ENCODE measurements around the gene ZFC3H1. TPM values are rescaled to one million over a fixed set of nuclear protein-coding genes. Genes with fewer than 3 reads are reported as not detected.

Gene ZFC3H1
- total RNA-seq, 3 donors from 2014 or later = 79.2 to 92.9 (median 88.5) TPM

GRCh38 chr12:71671311-71671710 lies 7.7 kb upstream of the ZFC3H1 start:
- H3K4me3 ChIP-seq = no peak overlapping the region
- DNase-seq (ENCODE audit: low spot score in 2 of 2) = no peak
- no peaks in the 10 kb centered on the region for H3K4me1 ChIP-seq
- TF ChIP-seq CTCF (IDR thresholded peaks at IDR 0.05) (no peak), POLR2AphosphoS5 (IDR thresholded peaks at IDR 0.05) (no peak), POLR2A (IDR thresholded peaks at IDR 0.05) (no peak)
- no peaks in the 10 kb centered on the region for H3K36me3 ChIP-seq
- intact Hi-C loops (cut with DNase I; ENCODE audit: low total_unique reads) = loop anchor here (2.0 kb wide), 1 partner anchor 77 kb away; no protein-coding TSS in a partner anchor
- H3K27me3 ChIP-seq = no peaks in the 10 kb centered on the region
- no peaks in the 10 kb centered on the region for H3K9me3 ChIP-seq
- H3K27ac ChIP-seq = no peak overlapping the region

GRCh38 chr12:71666259-71666658 lies 2.6 kb upstream of the ZFC3H1 start:
- Histone ChIP-seq H3K4me1 (peaks cover 0 to 10% of the 10 kb centered on the region in 2 donors), H3K4me3 (no peak overlapping the region), H3K27me3 (no peaks in the 10 kb centered on the region), H3K27ac (no peak overlapping the region), H3K9me3 (no peaks in the 10 kb centered on the region), H3K36me3 (no peaks in the 10 kb centered on the region)
- intact Hi-C loops (cut with DNase I; ENCODE audit: low total_unique reads) = no loop called here
- TF ChIP-seq CTCF (IDR thresholded peaks at IDR 0.05) = no peak
- no peak for TF ChIP-seq POLR2A (IDR thresholded peaks at IDR 0.05)
- no peak for TF ChIP-seq POLR2AphosphoS5 (IDR thresholded peaks at IDR 0.05)
- no peak for DNase-seq (ENCODE audit: low spot score in 2 of 2)

GRCh38 chr12:71665090-71665463 lies 1.4 kb upstream of the ZFC3H1 start:
- DNase-seq (ENCODE audit: low spot score in 2 of 2) = no peak
- H3K36me3 ChIP-seq = no peaks in the 10 kb centered on the region
- peak overlapping the region; percentile 96 to 97 for H3K27ac ChIP-seq
- peaks cover 0 to 10% of the 10 kb centered on the region in 2 donors for H3K4me1 ChIP-seq
- H3K27me3 ChIP-seq = no peaks in the 10 kb centered on the region
- intact Hi-C loops (cut with DNase I; ENCODE audit: low total_unique reads) = no loop called here
- H3K4me3 ChIP-seq = peak overlapping the region; percentile 82 to 91 (median 82)
- TF ChIP-seq CTCF (IDR thresholded peaks at IDR 0.05) (no peak), POLR2A (IDR thresholded peaks at IDR 0.05) (no peak), POLR2AphosphoS5 (IDR thresholded peaks at IDR 0.05) (no peak)
- H3K9me3 ChIP-seq = no peaks in the 10 kb centered on the region

- Histone ChIP-seq H3K4me3 (peak overlapping the region; percentile 82 to 91 (median 82)), H3K36me3 (no peaks in the 10 kb centered on the region), H3K4me1 (peaks cover 0 to 10% of the 10 kb centered on the region in 2 donors), H3K27me3 (no peaks in the 10 kb centered on the region), H3K27ac (peak overlapping the region; percentile 96 to 97), H3K9me3 (no peaks in the 10 kb centered on the region)
- intact Hi-C loops (cut with DNase I; ENCODE audit: low total_unique reads) = no loop called here
- DNase-seq (ENCODE audit: low spot score in 2 of 2) = no peak
- no peak for TF ChIP-seq CTCF (IDR thresholded peaks at IDR 0.05)
- TF ChIP-seq POLR2AphosphoS5 (IDR thresholded peaks at IDR 0.05) = peak in 1 of 3 donors; percentile 64
Measured at GRCh38 chr12:71664411-71665089, 902 bp upstream of the ZFC3H1 start.

- peak overlapping the region; percentile 82 to 91 (median 82) for H3K4me3 ChIP-seq
- peak; percentile 45 to 63 for DNase-seq (ENCODE audit: low spot score in 2 of 2)
- intact Hi-C loops (cut with DNase I; ENCODE audit: low total_unique reads) = no loop called here
- no peaks in the 10 kb centered on the region for H3K9me3 ChIP-seq
- peak overlapping the region; percentile 96 to 97 for H3K27ac ChIP-seq
- no peaks in the 10 kb centered on the region for H3K36me3 ChIP-seq
- H3K27me3 ChIP-seq = no peaks in the 10 kb centered on the region
- TF ChIP-seq POLR2AphosphoS5 (IDR thresholded peaks at IDR 0.05) = no peak
- no peak for TF ChIP-seq POLR2A (IDR thresholded peaks at IDR 0.05)
- TF ChIP-seq CTCF (IDR thresholded peaks at IDR 0.05) = no peak
- peaks cover 0 to 10% of the 10 kb centered on the region in 2 donors for H3K4me1 ChIP-seq
Measured at GRCh38 chr12:71662849-71663560, 643 bp downstream of the ZFC3H1 start.

Measured in breast epithelium (tissue), 4 donors.